HepG2 (cell line): ENCODE data around the gene MRPL43. TPM values are rescaled to one million over a fixed set of nuclear protein-coding genes. Genes with fewer than 3 reads are reported as not detected.

ENCODE experiments used
- AHDC1 ChIP-seq: sonication (generic); formaldehyde crosslinking; IDR thresholded peaks from 2 replicates; pipeline ENCODE4 v1.5.1; 2020; ENCODE audit warnings: mild to moderate bottlenecking, missing genetic modification reagents, borderline replicate concordance
- BORCS8-MEF2B ChIP-seq: sonication (generic); formaldehyde crosslinking; IDR thresholded peaks from 2 replicates; pipeline ENCODE4 v1.8.0; 2022; ENCODE audit warnings: mild to moderate bottlenecking, missing genetic modification reagents
- BRCA1 ChIP-seq: sonication (generic); formaldehyde crosslinking; IDR thresholded peaks from 2 replicates; pipeline ENCODE4 v1.4.0; 2020; ENCODE audit warnings: missing genetic modification reagents
- CTCF ChIP-seq: sonication (generic); formaldehyde crosslinking; IDR thresholded peaks from 2 replicates; pipeline ENCODE4 v1.5.0; 2020; ENCODE audit warnings: mild to moderate bottlenecking, missing genetic modification reagents, moderate library complexity
- FOXO1 ChIP-seq: sonication (generic); formaldehyde crosslinking; IDR thresholded peaks from 2 replicates; pipeline ENCODE4 v1.4.0; 2020; ENCODE audit warnings: missing genetic modification reagents
- HCFC1 ChIP-seq: fragments of 150-350 bp; IDR thresholded peaks from 2 replicates; pipeline ENCODE4 v1.6.1; 2014; ENCODE audit warnings: low read depth, low read length
- HNRNPUL1 ChIP-seq: fragments of 200-400 bp; formaldehyde crosslinking; IDR thresholded peaks from 2 replicates; pipeline ENCODE4 v1.6.1; 2017; ENCODE audit warnings: low read depth, mild to moderate bottlenecking, low read length, moderate library complexity
- NR2C2 ChIP-seq: sonication (generic); formaldehyde crosslinking; IDR thresholded peaks from 2 replicates; pipeline ENCODE4 v1.4.0; 2020; ENCODE audit warnings: missing genetic modification reagents, mild to moderate bottlenecking, moderate library complexity, borderline replicate concordance
- PAF1 ChIP-seq: IDR thresholded peaks from 2 replicates; pipeline ENCODE4 v1.6.1; 2016; ENCODE audit warnings: missing genetic modification reagents, missing compliant biosample characterization
- SAP130 ChIP-seq: IDR thresholded peaks from 2 replicates; pipeline ENCODE4 v1.6.1; 2016; ENCODE audit warnings: low read depth
- SMAD9 ChIP-seq: sonication (generic); formaldehyde crosslinking; IDR thresholded peaks from 2 replicates; pipeline ENCODE4 v1.5.1; 2020; ENCODE audit warnings: mild to moderate bottlenecking, missing genetic modification reagents
- SRF ChIP-seq: IDR thresholded peaks from 2 replicates; pipeline ENCODE4 v1.6.1; 2011; ENCODE audit warnings: mild to moderate bottlenecking, low read depth, low read length, moderate library complexity
- THYN1 ChIP-seq: sonication (generic); formaldehyde crosslinking; IDR thresholded peaks from 2 replicates; pipeline ENCODE4 v1.8.1; 2023; ENCODE audit warnings: low read depth, mild to moderate bottlenecking, moderate library complexity, missing genetic modification reagents, borderline replicate concordance
- ZBTB33 ChIP-seq: sonication (generic); formaldehyde crosslinking; IDR thresholded peaks from 2 replicates; pipeline ENCODE4 v1.4.0; 2020; ENCODE audit warnings: missing genetic modification reagents
- ZBTB8A ChIP-seq: sonication (generic); formaldehyde crosslinking; IDR thresholded peaks from 2 replicates; pipeline ENCODE4 v1.4.0; 2020; ENCODE audit warnings: mild to moderate bottlenecking, low read depth, missing genetic modification reagents, borderline replicate concordance
- ZFAT ChIP-seq: sonication (generic); formaldehyde crosslinking; conservative IDR thresholded peaks from 2 replicates; pipeline ENCODE4 v1.8.1; 2023; ENCODE audit warnings: missing genetic modification reagents, inconsistent platforms
- ZNF333 ChIP-seq: sonication (generic); formaldehyde crosslinking; IDR thresholded peaks from 2 replicates; pipeline ENCODE4 v1.4.0; 2020; ENCODE audit warnings: mild to moderate bottlenecking, missing genetic modification reagents, borderline replicate concordance
- ZNF580 ChIP-seq: IDR thresholded peaks from 2 replicates; pipeline ENCODE4 v1.6.1; 2016; ENCODE audit warnings: low read depth, borderline replicate concordance
- ZNF761 ChIP-seq: sonication (generic); formaldehyde crosslinking; conservative IDR thresholded peaks from 2 replicates; pipeline ENCODE4 v1.4.0; 2020; ENCODE audit warnings: mild to moderate bottlenecking, missing genetic modification reagents
- ZNF878 ChIP-seq: sonication (generic); formaldehyde crosslinking; IDR thresholded peaks from 2 replicates; pipeline ENCODE4 v1.8.1; 2023; ENCODE audit warnings: mild to moderate bottlenecking, missing genetic modification reagents, moderate library complexity
- polyA plus RNA-seq, 8 experiments: library from polyadenylated mRNA; depleted of rRNA in 3 of 8; stranded (reverse) in 7 of 8; unstranded in 1 of 8; fragments of >200 nt; fragmentation: Illumina TruSeq in 4 of 8; extraction: Trizol in 4 of 8; gene quantifications; 2 replicates each; pipeline versions ENCODE4 v1.2.1 to v1.2.3, GENCODE V29; 2011 to 2016; ENCODE audit warnings: low read depth in 4 of 8, missing spikeins in 1 of 8, mixed read lengths in 1 of 8; ENCODE audit not compliant: insufficient read depth in 1 of 8
- total RNA-seq, 5 experiments: library from RNA; depleted of rRNA; stranded (reverse); fragments of >200 nt; fragmentation: Illumina TruSeq; extraction: Trizol; gene quantifications; 2 replicates each; pipeline ENCODE4 v1.2.3, GENCODE V29; 2016; ENCODE audit warnings: low read depth in 1 of 5

The MRPL43 gene
- total and polyA plus RNA-seq, 2 of the 13 experiments (the other 11 are each of a cell fraction or from before 2014, with no cell fraction given): 71.0 to 73.7 TPM

- TF ChIP-seq SMAD9 (CRISPR knock-in tag): no peak
- no peak for TF ChIP-seq ZNF878 (CRISPR knock-in tag)
- 0 out of 2 replicates have a peak, but pooled peaks have one; percentile 46 for TF ChIP-seq ZNF580 (CRISPR knock-in tag)
- TF ChIP-seq THYN1 (CRISPR knock-in tag): no peak
- TF ChIP-seq HCFC1: no peak
- TF ChIP-seq ZFAT (CRISPR knock-in tag): no peak
- no peak for TF ChIP-seq PAF1 (CRISPR knock-in tag)
- TF ChIP-seq ZBTB33 (CRISPR knock-in tag): peak; percentile 53; the same call in 1 of the 2 replicates
- TF ChIP-seq BORCS8-MEF2B (CRISPR knock-in tag): no peak
- TF ChIP-seq AHDC1: no peak
- TF ChIP-seq ZNF761 (CRISPR knock-in tag): no peak
- TF ChIP-seq HNRNPUL1: no peak
- peak; percentile 93 for TF ChIP-seq CTCF
- peak; percentile 17; the same call in 1 of the 2 replicates for TF ChIP-seq NR2C2 (CRISPR knock-in tag)
- TF ChIP-seq ZNF333: no peak
- peak; percentile 79 for TF ChIP-seq SAP130
- no peak for TF ChIP-seq ZBTB8A
- TF ChIP-seq SRF: no peak
- TF ChIP-seq FOXO1 (CRISPR knock-in tag): no peak
- no peak for TF ChIP-seq BRCA1 (CRISPR knock-in tag)
Measured at GRCh38 chr10:101012525-101013364, 25.4 kb upstream of the MRPL43 start (continued).
